ENCODE measurements around the gene BAIAP2L2.

DNA sequence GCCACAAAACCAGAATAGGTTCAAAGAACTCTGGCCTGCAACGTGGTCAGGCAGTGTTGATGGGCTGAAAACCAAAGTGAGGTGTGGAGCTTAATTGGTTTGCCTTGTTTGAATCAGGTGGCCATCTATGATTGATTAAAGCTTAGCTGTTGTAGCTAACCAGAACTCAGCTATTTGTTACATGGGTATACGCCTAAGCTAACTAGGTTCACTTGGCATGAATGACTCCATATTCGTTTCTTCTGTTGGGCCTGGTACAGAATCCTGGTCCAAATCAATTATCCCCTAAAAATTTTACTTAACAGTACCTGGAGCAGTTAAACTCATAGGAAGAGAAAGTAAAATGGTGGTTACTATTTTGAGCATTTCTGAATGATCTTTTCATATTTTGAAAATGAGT, 7.7 kb upstream of the BAIAP2L2 start:
- TF ChIP-seq, protein P1, sequence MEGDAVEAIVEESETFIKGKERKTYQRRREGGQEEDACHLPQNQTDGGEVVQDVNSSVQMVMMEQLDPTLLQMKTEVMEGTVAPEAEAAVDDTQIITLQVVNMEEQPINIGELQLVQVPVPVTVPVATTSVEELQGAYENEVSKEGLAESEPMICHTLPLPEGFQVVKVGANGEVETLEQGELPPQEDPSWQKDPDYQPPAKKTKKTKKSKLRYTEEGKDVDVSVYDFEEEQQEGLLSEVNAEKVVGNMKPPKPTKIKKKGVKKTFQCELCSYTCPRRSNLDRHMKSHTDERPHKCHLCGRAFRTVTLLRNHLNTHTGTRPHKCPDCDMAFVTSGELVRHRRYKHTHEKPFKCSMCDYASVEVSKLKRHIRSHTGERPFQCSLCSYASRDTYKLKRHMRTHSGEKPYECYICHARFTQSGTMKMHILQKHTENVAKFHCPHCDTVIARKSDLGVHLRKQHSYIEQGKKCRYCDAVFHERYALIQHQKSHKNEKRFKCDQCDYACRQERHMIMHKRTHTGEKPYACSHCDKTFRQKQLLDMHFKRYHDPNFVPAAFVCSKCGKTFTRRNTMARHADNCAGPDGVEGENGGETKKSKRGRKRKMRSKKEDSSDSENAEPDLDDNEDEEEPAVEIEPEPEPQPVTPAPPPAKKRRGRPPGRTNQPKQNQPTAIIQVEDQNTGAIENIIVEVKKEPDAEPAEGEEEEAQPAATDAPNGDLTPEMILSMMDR (IDR thresholded peaks at IDR 0.05), result no peak
- no peak for TF ChIP-seq POLR2AphosphoS5 (IDR thresholded peaks at IDR 0.05; ENCODE audit: insufficient read depth in 1 of 2, low read depth in 1 of 2)
